NCI-H2107 treated with DMSO at 0.1 percent for 48 hours (cell line): ENCODE results near the gene PPTC7.

Source experiments
- DNase-seq: peaks from one replicate; lab custom pipeline; 2025; ENCODE audit not compliant: unreplicated experiment; lab: John Stamatoyannopoulos, UW

PPTC7 gene

DNA sequence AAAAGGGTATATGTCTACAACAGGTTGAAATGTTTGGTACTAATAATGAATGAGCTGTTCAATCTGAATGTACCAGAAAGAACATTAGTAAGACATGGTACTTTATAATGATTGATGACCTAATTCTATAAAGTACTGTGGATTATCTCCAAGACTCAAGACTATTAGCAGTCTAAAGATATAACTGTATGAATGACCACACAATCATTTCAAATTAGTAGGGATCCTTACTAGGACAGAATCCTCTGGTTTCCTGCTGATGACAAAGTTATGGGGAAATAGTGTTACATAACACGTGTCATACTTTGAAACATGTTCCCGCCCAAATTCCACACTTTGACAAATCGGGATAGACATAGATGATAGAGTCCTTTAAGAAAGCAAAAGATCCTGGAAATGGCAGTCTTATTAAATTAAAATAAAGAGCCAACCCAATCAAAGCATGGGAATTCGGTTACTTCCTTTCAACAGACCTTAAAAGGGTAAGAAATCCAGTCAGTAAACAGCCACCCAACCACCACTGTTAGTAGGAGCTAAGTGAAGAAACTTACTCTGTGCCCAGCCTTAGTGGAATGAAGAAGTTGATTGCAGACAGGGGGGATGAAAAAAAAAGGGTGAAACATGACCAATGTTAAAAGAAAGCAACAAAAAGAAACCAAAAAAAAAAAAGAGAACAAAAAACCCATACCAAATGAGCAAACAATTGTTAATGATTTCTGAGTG lies 84.0 kb downstream of the PPTC7 start:
- no peak for DNase-seq
